Fibroblast of gingiva (primary cell): ENCODE results near the gene YPEL2.
"Not testable (repeated sequence)": the region's sequence is repeated elsewhere in the genome, so short reads cannot be mapped to it uniquely, and the experiment has no call there.

Source experiments
- DNase-seq: peaks from one replicate; pipeline ENCODE4 v3.0.0-alpha.2; 2011; ENCODE audit warnings: low read depth

The YPEL2 gene

GRCh38 chr17:59406808-59407381, 75.4 kb downstream of the YPEL2 start:
- peak; percentile 44 for DNase-seq

DNA sequence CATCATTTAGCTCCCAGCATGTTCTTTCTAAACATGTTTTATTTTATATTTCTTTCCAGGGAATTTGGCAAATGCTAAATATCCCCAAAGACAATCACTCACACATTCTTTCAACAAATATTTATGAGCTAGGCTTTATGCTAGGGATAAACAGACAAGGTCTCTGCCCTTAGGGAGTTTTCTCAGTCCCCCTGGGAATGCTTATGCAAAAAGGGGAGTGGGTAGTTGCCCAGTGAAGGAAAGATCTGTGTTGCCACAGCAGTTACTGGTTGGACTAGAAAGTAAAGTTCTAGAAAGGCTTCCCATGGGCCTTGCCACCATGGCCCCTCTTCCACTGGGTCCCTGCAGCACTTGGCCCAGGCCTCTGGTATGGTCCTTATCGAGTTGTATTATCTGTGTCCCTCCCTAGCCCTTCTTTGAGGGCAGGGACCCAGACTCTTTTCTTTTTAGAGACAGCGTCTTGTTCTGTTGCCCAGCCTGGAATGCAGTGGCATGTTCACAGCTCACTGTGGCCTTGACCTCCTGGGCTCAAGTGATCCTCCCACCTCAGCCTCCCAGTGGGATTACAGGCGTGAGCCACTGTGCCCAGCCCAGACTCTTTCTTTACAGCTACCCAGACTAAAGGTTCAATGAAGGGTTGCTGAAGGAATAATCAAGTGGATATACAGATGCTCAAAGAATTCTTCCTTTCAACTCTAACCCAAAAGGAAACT, 78.0 kb downstream of the YPEL2 start:
- DNase-seq = no peak

- no peak for DNase-seq
Measured at GRCh38 chr17:59410049-59410437, 78.6 kb downstream of the YPEL2 start.

GRCh38 chr17:59412431-59412830, 81.0 kb downstream of the YPEL2 start:
- DNase-seq = not testable (repeated sequence)

DNA sequence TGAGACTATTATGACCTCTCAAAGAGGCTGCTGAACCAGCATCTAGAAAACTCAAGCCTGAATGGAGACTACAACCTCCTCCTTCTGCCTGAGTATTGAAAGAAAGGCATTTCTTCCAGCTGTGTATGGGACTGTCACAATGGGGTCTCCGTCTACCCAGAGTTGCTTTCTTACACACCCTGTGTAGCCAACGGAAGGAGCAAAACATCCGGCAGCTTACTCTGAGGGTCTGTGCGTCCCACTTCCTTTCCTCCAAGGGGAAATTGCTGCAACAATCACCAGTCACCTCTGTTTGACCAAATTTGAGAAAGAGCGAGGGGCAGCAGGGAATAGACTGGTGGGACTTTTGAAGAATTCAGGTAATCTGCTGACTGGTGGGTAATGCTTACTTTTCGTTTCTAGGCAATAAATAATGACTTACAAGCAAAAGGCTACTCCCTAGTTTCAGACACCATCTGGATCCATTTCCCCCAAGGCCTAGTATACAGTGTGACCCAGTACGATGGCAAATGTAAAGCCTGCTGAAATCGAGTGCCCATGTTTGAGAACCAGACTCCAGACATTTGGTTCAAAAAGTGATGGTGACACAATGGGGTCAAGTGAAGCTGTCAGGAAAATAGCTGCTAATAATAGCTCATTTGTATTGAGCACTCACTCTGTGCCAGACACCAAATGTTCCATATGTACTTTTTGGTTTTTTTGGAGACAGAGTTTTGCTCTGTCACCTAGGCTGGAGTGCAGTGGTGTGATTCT, 81.7 kb downstream of the YPEL2 start:
- DNase-seq = no peak

DNA sequence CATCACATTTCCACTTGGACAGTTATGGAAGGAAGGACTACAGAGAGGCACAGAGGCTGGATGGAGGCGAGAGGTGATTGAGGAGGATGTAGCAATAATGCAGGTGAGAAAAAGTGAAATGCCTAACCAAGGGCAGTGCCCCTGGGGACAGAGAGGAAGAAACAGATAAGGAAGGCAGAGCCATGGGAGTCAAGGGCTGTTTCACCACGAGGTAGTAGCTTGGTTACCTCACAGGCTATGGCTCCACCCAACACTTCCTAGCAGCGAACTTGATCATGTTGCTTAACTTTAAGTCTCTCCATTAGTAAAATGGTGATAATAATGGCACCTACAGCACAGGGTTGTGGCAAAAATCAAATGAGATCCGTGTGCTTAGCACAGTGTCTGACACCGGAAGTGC, 83.9 kb downstream of the YPEL2 start:
- no peak for DNase-seq

DNA sequence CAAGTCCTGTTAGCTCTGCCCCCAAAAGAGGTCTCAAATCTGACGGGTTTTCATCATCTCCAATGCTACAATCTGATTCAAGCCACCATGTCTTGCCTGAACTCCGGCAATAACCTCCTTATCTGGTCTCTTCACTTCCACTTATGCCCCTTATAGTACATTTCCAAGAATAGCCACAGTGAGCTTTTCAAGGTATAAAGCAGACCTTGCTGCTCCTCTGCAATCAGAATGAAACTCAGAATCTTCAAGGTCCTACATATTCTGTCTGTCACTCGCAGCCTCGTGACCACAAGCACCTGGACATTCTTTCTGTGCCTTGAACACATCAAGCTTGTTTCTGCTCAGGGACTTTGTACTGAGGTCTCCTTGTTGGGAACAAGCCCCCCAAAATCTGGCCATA, 84.7 kb downstream of the YPEL2 start:
- no peak for DNase-seq

GRCh38 chr17:59417452-59417851, 86.0 kb downstream of the YPEL2 start:
- DNase-seq = no peak

DNA sequence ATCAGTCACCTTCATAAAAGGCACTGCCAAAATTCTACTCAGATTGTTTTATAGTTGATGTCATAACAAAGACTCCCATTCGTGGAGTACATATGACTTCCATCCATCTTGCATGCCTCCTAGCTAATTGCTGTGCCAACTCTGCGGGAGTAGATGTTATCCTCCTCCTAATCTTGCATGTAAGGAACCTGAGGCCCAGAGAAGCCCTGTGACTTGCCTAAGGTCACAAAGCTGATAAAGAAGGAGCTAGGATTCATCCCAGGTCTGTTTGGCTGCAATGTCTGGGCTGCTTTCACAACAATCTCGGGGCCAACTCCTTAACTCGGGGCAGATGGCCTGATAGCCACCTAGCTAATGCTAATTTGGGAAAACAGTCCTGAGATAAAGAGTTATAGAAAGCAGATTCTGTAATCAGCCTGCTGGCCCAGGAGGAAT, 87.3 kb downstream of the YPEL2 start:
- no peak for DNase-seq

GRCh38 chr17:59420901-59421300, 89.4 kb downstream of the YPEL2 start:
- DNase-seq = no peak

GRCh38 chr17:59421722-59422121, 90.3 kb downstream of the YPEL2 start:
- DNase-seq = no peak

DNA sequence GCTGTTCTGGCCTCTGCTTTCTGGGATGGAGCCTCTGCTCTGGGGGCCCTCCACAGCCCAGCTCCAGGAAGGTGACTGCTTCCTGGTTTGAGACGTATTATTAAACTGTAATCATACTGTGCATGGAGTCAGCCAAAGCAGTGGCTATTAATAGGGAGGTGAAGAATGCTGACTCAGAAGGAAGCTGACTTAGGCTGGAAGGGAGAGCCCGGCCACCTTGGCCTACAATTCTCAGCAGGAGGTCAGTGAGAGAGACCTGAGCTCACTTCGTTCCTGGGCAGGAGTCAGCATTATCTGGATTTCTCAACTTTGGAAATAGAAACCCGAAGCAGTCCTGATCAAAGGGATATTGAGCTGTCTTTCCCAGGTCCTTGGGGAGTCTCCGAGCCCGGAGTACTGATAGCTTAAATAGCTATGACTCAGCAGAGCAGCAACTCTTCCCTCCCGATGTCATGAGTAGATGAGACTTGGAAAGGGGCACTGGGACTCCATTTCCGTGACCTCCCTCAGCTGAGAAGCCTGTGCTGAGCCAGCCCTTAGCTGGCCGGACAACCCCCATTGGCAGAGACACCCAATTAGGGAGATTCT, 91.8 kb downstream of the YPEL2 start:
- DNase-seq = peak; percentile 67

DNA sequence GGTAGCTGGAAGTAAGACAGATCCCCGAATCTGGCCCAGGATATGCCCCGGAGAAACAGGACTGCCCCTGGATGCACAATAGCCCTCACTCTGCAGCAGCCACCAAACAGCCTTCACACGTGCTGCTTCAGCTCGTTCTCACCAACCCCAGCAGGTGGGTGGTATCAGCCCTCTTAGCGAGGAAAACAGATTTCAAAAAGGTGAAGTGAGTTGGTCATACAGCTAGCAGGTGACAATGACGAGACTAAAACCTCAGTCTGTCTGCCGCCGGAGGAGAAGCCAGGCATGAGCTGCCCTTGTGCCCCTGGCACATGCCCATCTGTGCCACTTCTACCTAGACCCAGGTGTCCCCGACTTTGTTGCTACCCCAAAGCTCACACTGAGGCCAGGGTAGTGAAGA, 92.4 kb downstream of the YPEL2 start:
- DNase-seq = no peak

- DNase-seq = no peak
Measured at GRCh38 chr17:59424331-59424730, 92.9 kb downstream of the YPEL2 start.

DNA sequence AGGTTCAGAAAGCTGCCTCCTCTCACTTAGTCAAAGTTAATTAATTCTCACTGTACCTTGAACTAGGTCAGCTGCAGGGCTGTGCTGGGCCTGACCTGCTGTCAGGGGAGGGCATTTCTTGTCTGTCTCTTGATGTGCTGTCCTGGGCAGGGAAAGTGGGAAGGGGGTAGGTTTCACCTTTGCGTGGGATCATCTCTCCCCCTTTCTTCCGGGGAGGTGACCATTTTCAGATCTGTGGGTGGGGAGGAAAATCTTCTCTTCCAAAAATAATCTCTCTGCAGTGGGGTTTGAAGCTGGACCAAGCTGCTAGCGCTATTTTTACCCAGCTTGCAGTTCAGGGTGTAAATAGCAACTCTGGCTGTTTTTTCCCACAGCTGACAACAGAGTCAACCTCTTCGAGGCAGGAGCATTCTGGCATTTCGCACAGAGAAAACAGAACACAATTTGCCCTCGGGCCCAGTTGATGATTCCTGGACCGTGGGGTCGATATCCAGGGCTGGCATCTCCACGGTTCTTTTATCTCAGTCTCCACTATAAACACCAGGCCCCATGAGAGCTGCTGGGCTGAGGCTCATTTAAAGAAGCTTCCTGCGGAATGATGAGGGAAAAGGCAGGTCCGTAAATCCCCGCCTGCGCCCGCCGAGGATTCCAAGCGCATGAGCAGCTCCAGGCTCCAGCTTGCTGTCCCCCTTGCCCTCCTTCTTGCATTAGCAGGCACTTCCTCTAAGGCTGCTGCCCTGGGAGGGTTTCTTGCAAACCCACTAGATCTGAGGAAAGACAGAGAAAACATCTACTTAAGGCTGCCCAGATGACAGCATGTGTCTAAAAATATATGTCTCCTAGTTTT, 93.9 kb downstream of the YPEL2 start:
- DNase-seq = peak; percentile 58

- no peak for DNase-seq
Measured at GRCh38 chr17:59426031-59426430, 94.6 kb downstream of the YPEL2 start.

DNA sequence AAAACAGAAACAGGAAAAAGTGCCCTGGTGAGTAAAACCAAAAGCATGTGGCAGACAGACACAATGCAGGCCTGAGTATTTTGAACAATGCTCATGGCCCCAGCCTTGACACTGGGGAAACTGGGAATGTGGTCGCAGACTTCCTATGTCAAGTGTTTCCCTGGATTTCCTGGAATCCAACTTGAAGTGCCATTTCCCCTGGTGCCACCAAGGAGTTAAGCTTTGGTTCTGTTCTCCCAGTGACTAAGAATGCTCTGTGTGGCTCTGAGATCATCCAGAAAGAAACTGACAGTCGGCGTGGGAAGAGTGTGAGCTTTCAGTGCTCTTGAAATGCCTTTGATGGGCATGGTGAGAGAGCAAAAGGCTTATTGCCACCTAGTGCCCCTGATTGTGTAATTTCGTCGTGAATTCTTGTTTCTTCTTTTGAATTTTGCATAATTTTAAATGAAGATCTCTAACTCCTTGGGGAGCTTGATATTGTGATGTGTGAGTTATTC, 96.0 kb downstream of the YPEL2 start:
- peak; percentile 20 for DNase-seq

DNA sequence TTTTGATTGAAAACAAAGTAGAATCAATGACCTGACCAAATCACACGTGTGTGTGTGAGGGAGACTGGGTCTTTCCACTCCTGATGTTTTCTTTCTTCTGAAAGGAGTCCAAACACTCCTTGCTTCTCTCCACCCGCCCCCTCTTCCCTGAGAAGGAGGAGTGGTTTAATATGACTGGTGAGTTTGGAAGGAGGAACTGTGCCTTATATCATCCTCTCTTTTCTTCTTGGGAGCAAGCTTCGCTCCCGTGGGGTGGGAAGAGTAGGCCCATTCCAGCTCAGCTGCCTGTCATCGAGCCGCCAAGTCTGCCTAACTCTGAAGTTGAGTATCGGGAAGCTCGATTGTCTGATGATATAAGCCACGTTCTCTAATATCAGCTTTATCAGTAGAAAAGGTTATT, 96.5 kb downstream of the YPEL2 start:
- no peak for DNase-seq

DNA sequence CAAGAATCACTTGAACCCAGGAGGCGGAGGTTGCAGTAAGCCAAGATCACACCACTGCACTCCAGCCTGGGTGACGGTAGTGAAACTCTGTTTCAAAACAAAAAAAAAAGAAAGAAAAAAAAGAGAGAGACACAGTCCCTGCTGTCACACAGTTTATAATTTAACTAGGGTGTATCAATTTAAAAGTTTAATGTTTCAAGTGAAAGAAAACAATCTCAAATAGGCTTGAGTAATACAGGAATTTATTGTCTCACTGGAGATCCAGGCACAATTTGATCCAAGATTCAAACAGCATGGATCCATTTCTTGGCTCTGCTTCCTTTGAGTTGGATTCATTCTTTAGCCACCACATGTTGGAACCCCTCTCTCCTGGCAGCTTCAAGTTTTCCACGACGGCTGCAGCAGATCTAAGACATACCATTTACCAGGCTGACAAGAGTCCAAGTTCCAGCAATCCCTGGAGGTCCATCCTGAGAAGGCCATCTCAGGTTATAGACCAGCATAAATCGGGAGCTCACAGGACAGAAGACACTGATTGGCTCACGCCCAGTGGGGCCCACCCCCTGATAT, 97.5 kb downstream of the YPEL2 start:
- peak; percentile 39 for DNase-seq

- no peak for DNase-seq
Measured at GRCh38 chr17:59431601-59432000, 100.1 kb downstream of the YPEL2 start.

DNA sequence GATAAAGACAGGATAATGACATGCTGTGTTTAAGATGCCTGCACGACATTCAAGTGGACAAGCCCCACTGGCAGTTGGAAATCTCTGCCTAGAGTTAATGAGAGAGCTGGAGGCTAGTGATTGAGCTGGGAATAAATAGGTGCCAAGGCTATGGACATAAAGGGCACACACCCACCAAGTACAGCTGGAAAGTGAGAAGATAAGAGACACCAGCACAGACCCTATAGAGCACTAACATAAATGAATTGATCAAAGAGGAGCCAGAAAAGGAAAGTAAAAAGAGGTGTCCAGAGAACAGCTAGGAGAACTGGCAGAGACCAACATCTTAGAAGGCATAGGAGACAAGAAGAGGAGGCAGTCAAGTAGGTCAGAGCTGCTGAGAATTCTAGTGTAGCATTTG, 101.2 kb downstream of the YPEL2 start:
- no peak for DNase-seq
